Tibial artery (tissue), 4 donors: ENCODE results near the gene FAM47A.

Source experiments
- DNase-seq, 2 donors: peaks; one replicate each; pipeline ENCODE4 v3.0.0-alpha.2; 2019
- H3K27ac ChIP-seq, 2 donors: fragments of 200-600 bp; sonication (generic) in 1 of 2; 1 replicate in 1 of 2; 2 replicates in 1 of 2; pipeline ENCODE4 v1.5.1; 2018 to 2019; ENCODE audit warnings: mild to moderate bottlenecking in 1 of 2
- H3K27me3 ChIP-seq, 2 donors: fragments of 200-600 bp; sonication (generic) in 1 of 2; one replicate each; pipeline versions ENCODE4 v1.5.1 to v1.6.0; 2016 to 2019
- H3K36me3 ChIP-seq, 3 donors: fragments of 200-600 bp; sonication (generic) in 2 of 3; one replicate each; pipeline ENCODE4 v1.5.1; 2016 to 2019; ENCODE audit warnings: mild to moderate bottlenecking in 2 of 3
- H3K4me1 ChIP-seq, 4 donors: fragments of 200-600 bp; sonication (generic) in 2 of 4; 1 replicate in 3 of 4; 2 replicates in 1 of 4; pipeline ENCODE4 v1.5.1; 2016 to 2019
- H3K4me3 ChIP-seq, 2 donors: fragments of 200-600 bp; sonication (generic) in 1 of 2; 1 replicate in 1 of 2; 2 replicates in 1 of 2; pipeline ENCODE4 v1.5.1; 2018 to 2019; ENCODE audit warnings: mild to moderate bottlenecking in 2 of 2
- H3K9me3 ChIP-seq, 3 donors: fragments of 200-600 bp; sonication (generic) in 1 of 3; one replicate each; pipeline ENCODE4 v1.5.1; 2016 to 2019
- CTCF ChIP-seq, 2 experiments: fragments of 200-600 bp in 1 of 2; fragments of 450-650 bp in 1 of 2; IDR thresholded peaks; one replicate each; pipeline ENCODE4 v1.5.1; 2017 to 2019; ENCODE audit warnings: antibody characterized with exemption in 2 of 2, mild to moderate bottlenecking in 1 of 2, moderate library complexity in 1 of 2
- intact Hi-C: fragments of 100-400 bp; cut with DNase I; formaldehyde crosslinking; loops from one replicate; pipeline ENCODE4 v1.15.0; 2023; ENCODE audit warnings: low total_unique reads

Gene FAM47A

GRCh38 chrX:34132028-34132427, at the start of gene FAM47A:
Gene FAM47A (minus strand): TSS chrX:34132314. CDS start chrX:34132278, 36 bp downstream.
- DNase-seq: no peak
- Histone ChIP-seq H3K9me3 (peaks cover 0 to 4% (median 0%) of the 10 kb centered on the region in 3 donors), H3K27ac (no peak within 1 kb of the TSS), H3K36me3 (no peaks in the 10 kb centered on the region), H3K27me3 (no peaks in the 10 kb centered on the region), H3K4me3 (no peak within 1 kb of the TSS), H3K4me1 (no peaks in the 10 kb centered on the region)
- TF ChIP-seq CTCF (IDR thresholded peaks at IDR 0.05): no peak
- intact Hi-C loops: no loop called here

DNA sequence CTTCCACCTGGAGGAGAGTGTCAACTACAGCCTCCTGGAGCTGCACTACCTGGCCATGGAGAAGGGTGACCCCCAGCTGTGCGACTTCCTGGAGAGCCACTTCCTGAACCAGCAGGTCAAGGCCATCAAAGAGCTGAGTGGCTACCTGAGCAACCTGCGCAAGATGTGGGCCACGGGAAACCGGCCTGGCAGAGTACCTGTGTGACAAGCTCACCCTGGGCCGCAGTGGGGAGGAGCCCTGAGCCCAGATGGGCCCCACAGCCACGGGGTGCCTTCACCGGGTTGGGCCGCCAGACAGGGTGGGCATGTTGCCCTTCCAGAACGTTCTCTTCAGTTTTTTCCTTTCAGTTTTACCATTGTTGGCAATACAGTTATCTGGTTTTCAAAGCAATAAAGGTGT, 15.2 kb upstream of the FAM47A start:
- H3K4me1 ChIP-seq: no peaks in the 10 kb centered on the region
- DNase-seq: no peak
- H3K9me3 ChIP-seq: no peaks in the 10 kb centered on the region
- no peaks in the 10 kb centered on the region for H3K27me3 ChIP-seq
- H3K4me3 ChIP-seq: no peak overlapping the region
- no peak for TF ChIP-seq CTCF (IDR thresholded peaks at IDR 0.05)
- H3K27ac ChIP-seq: no peak overlapping the region
- H3K36me3 ChIP-seq: no peaks in the 10 kb centered on the region
- intact Hi-C loops: no loop called here

DNA sequence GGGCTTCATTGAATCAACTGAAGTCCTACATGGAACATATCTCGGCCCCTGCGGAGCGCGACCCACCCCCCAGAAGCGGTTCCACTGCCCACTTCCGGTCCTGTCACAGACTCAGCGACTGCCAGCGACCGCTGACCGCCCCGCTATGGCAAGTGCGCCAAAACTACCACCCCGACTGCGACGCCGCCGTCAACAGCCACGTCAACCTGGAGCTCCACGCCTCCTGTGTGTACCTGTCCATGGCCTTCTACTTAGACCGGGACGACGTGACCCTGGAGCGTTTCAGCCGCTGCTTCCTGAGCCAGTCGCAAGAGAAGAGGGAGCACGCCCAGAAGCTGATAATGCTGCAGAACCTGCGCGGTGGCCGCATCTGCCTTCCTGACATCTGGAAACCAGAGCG, 14.8 kb upstream of the FAM47A start:
- Histone ChIP-seq H3K27ac (no peak overlapping the region), H3K9me3 (no peaks in the 10 kb centered on the region), H3K27me3 (no peaks in the 10 kb centered on the region), H3K4me1 (no peaks in the 10 kb centered on the region), H3K4me3 (no peak overlapping the region), H3K36me3 (no peaks in the 10 kb centered on the region)
- intact Hi-C loops: no loop called here
- TF ChIP-seq CTCF (IDR thresholded peaks at IDR 0.05): no peak
- no peak for DNase-seq

- no peak overlapping the region for H3K27ac ChIP-seq
- no peak for DNase-seq
- H3K9me3 ChIP-seq: no peaks in the 10 kb centered on the region
- H3K4me3 ChIP-seq: no peak overlapping the region
- intact Hi-C loops: no loop called here
- no peaks in the 10 kb centered on the region for H3K27me3 ChIP-seq
- no peak for TF ChIP-seq CTCF (IDR thresholded peaks at IDR 0.05)
- H3K4me1 ChIP-seq: no peaks in the 10 kb centered on the region
- no peaks in the 10 kb centered on the region for H3K36me3 ChIP-seq
Measured at GRCh38 chrX:34144246-34144645, 12.1 kb upstream of the FAM47A start.

GRCh38 chrX:34140816-34141215, 8.7 kb upstream of the FAM47A start:
- no peaks in the 10 kb centered on the region for H3K4me1 ChIP-seq
- H3K36me3 ChIP-seq: no peaks in the 10 kb centered on the region
- H3K4me3 ChIP-seq: no peak overlapping the region
- no peak for DNase-seq
- intact Hi-C loops: no loop called here
- no peaks in the 10 kb centered on the region for H3K27me3 ChIP-seq
- no peak overlapping the region for H3K27ac ChIP-seq
- no peaks in the 10 kb centered on the region for H3K9me3 ChIP-seq
- no peak for TF ChIP-seq CTCF (IDR thresholded peaks at IDR 0.05)
